ENCODE results near the gene NOL7. TPM values are rescaled to one million over a fixed set of nuclear protein-coding genes. Genes with fewer than 3 reads are reported as not detected.

The NOL7 gene
- total and polyA plus RNA-seq, 2 of the 4 experiments (the other 2 are of a cell fraction): 21.3 to 34.5 TPM

DNA sequence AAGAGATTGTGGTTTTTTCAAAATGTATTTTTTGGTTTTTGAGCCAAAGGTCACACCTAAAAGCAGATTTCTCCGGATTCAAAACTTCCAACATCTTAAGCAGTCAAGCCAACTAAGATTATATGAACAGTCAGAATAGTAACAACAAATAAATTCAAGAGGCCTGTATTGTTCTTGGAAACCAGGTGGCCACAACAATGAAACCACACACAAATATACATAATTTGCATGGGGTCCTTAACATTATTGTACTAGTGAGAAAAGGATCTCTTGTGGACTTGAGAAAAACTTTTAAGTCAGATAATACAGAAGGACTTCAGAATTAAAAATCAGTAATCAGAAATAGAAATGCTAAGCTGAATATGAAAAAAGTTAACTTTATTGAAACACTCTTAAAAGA, 40.6 kb downstream of the NOL7 start:
- no TSS peak for BruUV-seq (replicated peaks)
- Histone ChIP-seq H2BK20ac (ENCODE audit: low read depth, low read length) (no peak overlapping the region), H4K20me1 (ENCODE audit: insufficient read depth, low read length) (peaks cover 9% of the 10 kb centered on the region), H3K27ac (ENCODE audit: insufficient read depth, low read length) (no peak overlapping the region), H3K79me1 (ENCODE audit: low read depth in 1 of 2, low read length in 2 of 2) (peaks cover 20 to 33% of the 10 kb centered on the region in 2 experiments), H2AK5ac (ENCODE audit: low read depth, low read length) (no peak overlapping the region), H3K9me1 (ENCODE audit: insufficient read depth, low read length) (peaks cover 8% of the 10 kb centered on the region), H3K56ac (ENCODE audit: extremely low read depth, insufficient read depth, low read length) (no peak overlapping the region), H3K36me3 (ENCODE audit: control insufficient read depth, insufficient read depth, low read length) (0 out of 2 replicates have a peak, but pooled peaks cover 2% of the 10 kb centered on the region), H3K4me1 (ENCODE audit: control insufficient read depth, insufficient read depth, low read length) (peaks cover 1% of the 10 kb centered on the region; the same call in 1 of the 2 replicates), H4K5ac (ENCODE audit: low read depth, low read length) (no peak overlapping the region), H2BK5ac (ENCODE audit: low read depth, low read length, poor library complexity, severe bottlenecking) (no peak overlapping the region), H2BK120ac (ENCODE audit: low read depth, low read length) (no peak overlapping the region), H4K8ac (ENCODE audit: low read depth in 2 of 2, low read length in 2 of 2) (no peak overlapping the region), H4K91ac (ENCODE audit: insufficient read depth, low read depth, low read length) (no peak overlapping the region), H3K4me3 (ENCODE audit: insufficient read depth, low read depth, low read length) (no peak overlapping the region), H2BK15ac (ENCODE audit: low read depth, low read length) (no peak overlapping the region), H3K9ac (ENCODE audit: low read depth, low read length) (no peak overlapping the region), H3K4ac (ENCODE audit: low read depth, low read length) (no peak overlapping the region), H3K27me3 (ENCODE audit: control insufficient read depth, insufficient read depth, low read length) (no peaks in the 10 kb centered on the region), H3K23ac (ENCODE audit: low read depth, low read length) (no peak overlapping the region), H3K14ac (replicated peaks; ENCODE audit: low read depth, low read length) (no peak overlapping the region), H3K18ac (ENCODE audit: low read depth, low read length) (no peak overlapping the region), H3K4me2 (ENCODE audit: low read depth, low read length) (no peak overlapping the region), H2AFZ (replicated peaks; ENCODE audit: low read length, poor library complexity) (no peak overlapping the region), H2AK9ac (replicated peaks; ENCODE audit: low read depth, low read length, poor library complexity) (no peak overlapping the region), H3K9me3 (ENCODE audit: control insufficient read depth, insufficient read depth, low read length) (no peaks in the 10 kb centered on the region)
- no peak for DNase-seq
- dilution Hi-C loops (cut with HindIII; ENCODE audit: low sequenced_read_pairs, unreplicated experiment) (no loop called here), in situ Hi-C loops (cut with MboI; ENCODE audit: low sequenced_read_pairs) (no loop called here), intact Hi-C loops (cut with micrococcal nuclease) (no loop called here)
- WGBS, 2 experiments (ENCODE audit: extremely low coverage in 2 of 2, insufficient read length in 1 of 2): no CpG with 5 or more reads among the region's 1 CpG
- ChIA-PET CTCF (interaction anchor here (0.6 kb wide), 1 partner anchor 31 kb away, joined by 3 read pairs; no protein-coding TSS in a partner anchor), POLR2A (ENCODE audit: unreplicated experiment) (no interaction called here)
- TF ChIP-seq, protein P1, sequence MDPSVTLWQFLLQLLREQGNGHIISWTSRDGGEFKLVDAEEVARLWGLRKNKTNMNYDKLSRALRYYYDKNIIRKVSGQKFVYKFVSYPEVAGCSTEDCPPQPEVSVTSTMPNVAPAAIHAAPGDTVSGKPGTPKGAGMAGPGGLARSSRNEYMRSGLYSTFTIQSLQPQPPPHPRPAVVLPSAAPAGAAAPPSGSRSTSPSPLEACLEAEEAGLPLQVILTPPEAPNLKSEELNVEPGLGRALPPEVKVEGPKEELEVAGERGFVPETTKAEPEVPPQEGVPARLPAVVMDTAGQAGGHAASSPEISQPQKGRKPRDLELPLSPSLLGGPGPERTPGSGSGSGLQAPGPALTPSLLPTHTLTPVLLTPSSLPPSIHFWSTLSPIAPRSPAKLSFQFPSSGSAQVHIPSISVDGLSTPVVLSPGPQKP (IDR thresholded peaks at IDR 0.05; ENCODE audit: borderline replicate concordance, low read depth, low read length): no peak
- TF ChIP-seq RCOR1 (IDR thresholded peaks at IDR 0.05; ENCODE audit: insufficient replicate concordance, low read length) (no peak), MAZ (IDR thresholded peaks at IDR 0.05; ENCODE audit: borderline replicate concordance, low read depth, low read length) (no peak), POLR2A (IDR thresholded peaks at IDR 0.05; ENCODE audit: low read depth, low read length) (no peak), BHLHE40 (IDR thresholded peaks at IDR 0.05; ENCODE audit: low read depth, low read length) (no peak), CEBPB (IDR thresholded peaks at IDR 0.05; ENCODE audit: low read depth, low read length) (no peak)
- ATAC-seq (ENCODE audit: low read depth): no peak

Measured in IMR-90 (cell line).